ENCODE results near the gene ARF6. TPM values are rescaled to one million over a fixed set of nuclear protein-coding genes. Genes with fewer than 3 reads are reported as not detected.

The ARF6 gene
- total RNA-seq, 1 experiment from 2014 or later = 86.4 TPM

DNA sequence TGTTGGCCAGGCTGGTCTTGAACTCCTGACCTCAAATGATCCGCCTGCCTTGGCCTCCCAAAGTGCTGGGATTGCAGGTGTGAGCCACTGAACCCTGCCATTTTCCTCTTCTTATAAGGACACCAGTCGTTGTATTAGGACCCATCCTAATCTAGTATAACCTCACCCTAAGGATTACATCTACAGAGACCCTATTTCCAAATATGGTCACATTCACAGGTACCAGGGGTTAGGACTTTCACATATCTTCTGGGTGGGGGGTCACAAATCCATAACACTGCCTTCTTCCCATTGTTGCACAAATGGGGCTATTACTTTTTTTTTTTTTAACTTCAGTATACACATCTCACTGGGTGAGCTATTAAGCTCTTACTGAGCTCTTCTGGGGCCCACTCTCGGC, 38.6 kb downstream of the ARF6 start:
- no peak for ATAC-seq
- BruUV-seq (replicated peaks) = no TSS peak
- POLR2A ChIA-PET (ENCODE audit: unreplicated experiment) = no interaction called here

DNA sequence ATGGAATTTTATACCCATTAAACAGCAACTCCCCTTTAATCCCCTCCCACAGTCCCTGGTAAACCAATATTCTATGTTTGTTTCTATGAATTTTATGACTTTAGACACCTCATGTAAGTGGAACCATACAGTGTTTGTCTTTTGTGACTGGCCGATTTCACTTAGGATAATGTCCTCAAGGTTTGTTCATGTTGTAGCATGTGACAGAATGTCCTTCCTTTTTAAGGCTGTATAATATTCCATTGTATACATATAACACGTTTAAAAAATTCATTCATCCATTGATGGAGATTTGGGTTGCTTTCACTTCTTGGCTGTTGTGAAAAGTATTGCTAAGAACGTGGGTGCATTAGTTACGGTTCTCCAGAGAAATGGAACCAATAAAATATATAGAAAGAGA, 40.2 kb downstream of the ARF6 start:
- no TSS peak for BruUV-seq (replicated peaks)
- DNase-seq (no peak), ATAC-seq (no peak)

More for the DNA sequence above, 38.6 kb downstream of the ARF6 start:
- Histone ChIP-seq H3K27ac (ENCODE audit: low read length) (no peak overlapping the region), H4K20me1 (ENCODE audit: low read length) (no peaks in the 10 kb centered on the region), H3K9me2 (replicated peaks; ENCODE audit: low read length) (no peaks in the 10 kb centered on the region), H3K36me3 (ENCODE audit: low read depth, low read length) (no peaks in the 10 kb centered on the region), H3K4me1 (ENCODE audit: insufficient read depth, low read length) (peaks cover 21% of the 10 kb centered on the region), H3K9ac (ENCODE audit: low read length) (no peak overlapping the region), H3K4me3 (ENCODE audit: low read length) (no peak overlapping the region), H3K9me3 (ENCODE audit: low read length) (no peaks in the 10 kb centered on the region), H3F3A (ENCODE audit: low read length, unreplicated experiment) (no peaks in the 10 kb centered on the region), H2AFZ (ENCODE audit: low read length) (no peak overlapping the region), H3K27me3 (ENCODE audit: low read length) (no peaks in the 10 kb centered on the region), H3K4me2 (ENCODE audit: low read length) (no peak overlapping the region), H3K79me2 (ENCODE audit: low read length) (no peaks in the 10 kb centered on the region)
- intact Hi-C loops (cut with micrococcal nuclease) = no loop called here
- no peak for DNase-seq
- CTCF ChIA-PET = interaction anchor here (0.6 kb wide), 1 partner anchor 40 kb away, joined by 4 read pairs; no protein-coding TSS in a partner anchor
- TF ChIP-seq EZH2 (IDR thresholded peaks at IDR 0.05; ENCODE audit: low read length, unreplicated experiment) = no peak
- no peak for TF ChIP-seq EZH2phosphoT487 (IDR thresholded peaks at IDR 0.05; ENCODE audit: borderline replicate concordance, low read length)
- TF ChIP-seq, protein P1, sequence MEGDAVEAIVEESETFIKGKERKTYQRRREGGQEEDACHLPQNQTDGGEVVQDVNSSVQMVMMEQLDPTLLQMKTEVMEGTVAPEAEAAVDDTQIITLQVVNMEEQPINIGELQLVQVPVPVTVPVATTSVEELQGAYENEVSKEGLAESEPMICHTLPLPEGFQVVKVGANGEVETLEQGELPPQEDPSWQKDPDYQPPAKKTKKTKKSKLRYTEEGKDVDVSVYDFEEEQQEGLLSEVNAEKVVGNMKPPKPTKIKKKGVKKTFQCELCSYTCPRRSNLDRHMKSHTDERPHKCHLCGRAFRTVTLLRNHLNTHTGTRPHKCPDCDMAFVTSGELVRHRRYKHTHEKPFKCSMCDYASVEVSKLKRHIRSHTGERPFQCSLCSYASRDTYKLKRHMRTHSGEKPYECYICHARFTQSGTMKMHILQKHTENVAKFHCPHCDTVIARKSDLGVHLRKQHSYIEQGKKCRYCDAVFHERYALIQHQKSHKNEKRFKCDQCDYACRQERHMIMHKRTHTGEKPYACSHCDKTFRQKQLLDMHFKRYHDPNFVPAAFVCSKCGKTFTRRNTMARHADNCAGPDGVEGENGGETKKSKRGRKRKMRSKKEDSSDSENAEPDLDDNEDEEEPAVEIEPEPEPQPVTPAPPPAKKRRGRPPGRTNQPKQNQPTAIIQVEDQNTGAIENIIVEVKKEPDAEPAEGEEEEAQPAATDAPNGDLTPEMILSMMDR (conservative IDR thresholded peaks at IDR 0.05; ENCODE audit: low read depth, low read length) = no peak

DNA sequence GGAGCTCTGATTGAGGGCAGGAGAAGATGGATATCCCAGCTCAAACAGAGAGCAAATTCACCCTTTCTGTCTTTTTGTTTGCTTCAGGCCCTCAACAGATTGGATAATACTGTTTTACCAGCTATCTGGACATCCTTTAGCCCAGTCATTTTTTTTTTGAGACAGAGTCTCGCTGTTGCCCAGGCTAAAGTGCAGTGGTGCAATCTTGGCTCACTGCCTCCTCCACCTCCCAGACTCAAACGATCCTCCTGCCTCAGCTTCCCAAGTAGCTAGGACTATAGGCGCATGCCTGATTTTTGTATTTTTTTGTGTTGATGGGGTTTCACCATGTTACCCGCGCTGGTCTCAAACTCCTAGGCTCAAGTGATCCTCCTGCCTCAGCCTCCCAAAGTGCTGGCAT, 40.8 kb downstream of the ARF6 start:
- Histone ChIP-seq H2AFZ (ENCODE audit: low read length) (no peak overlapping the region), H3K9me3 (ENCODE audit: low read length) (no peaks in the 10 kb centered on the region), H3K4me3 (ENCODE audit: low read length) (no peak overlapping the region), H3K4me1 (ENCODE audit: insufficient read depth, low read length) (no peaks in the 10 kb centered on the region), H3K79me2 (ENCODE audit: low read length) (no peaks in the 10 kb centered on the region), H3K27me3 (ENCODE audit: low read length) (no peaks in the 10 kb centered on the region), H3K9me2 (replicated peaks; ENCODE audit: low read length) (no peaks in the 10 kb centered on the region), H3K36me3 (ENCODE audit: low read depth, low read length) (no peaks in the 10 kb centered on the region), H3F3A (ENCODE audit: low read length, unreplicated experiment) (no peaks in the 10 kb centered on the region), H4K20me1 (ENCODE audit: low read length) (no peaks in the 10 kb centered on the region), H3K27ac (ENCODE audit: low read length) (no peak overlapping the region), H3K9ac (ENCODE audit: low read length) (no peak overlapping the region), H3K4me2 (ENCODE audit: low read length) (no peak overlapping the region)
- ChIA-PET POLR2A (ENCODE audit: unreplicated experiment) (no interaction called here), CTCF (interaction anchor here (0.6 kb wide), 1 partner anchor 26 kb away, joined by 6 read pairs; no protein-coding TSS in a partner anchor)
- TF ChIP-seq, protein P1 (conservative IDR thresholded peaks at IDR 0.05; ENCODE audit: low read depth, low read length) = no peak
- TF ChIP-seq EZH2phosphoT487 (IDR thresholded peaks at IDR 0.05; ENCODE audit: borderline replicate concordance, low read length) (no peak), EZH2 (IDR thresholded peaks at IDR 0.05; ENCODE audit: low read length, unreplicated experiment) (no peak)
- no TSS peak for BruUV-seq (replicated peaks)
- no peak for DNase-seq
- intact Hi-C loops (cut with micrococcal nuclease) = no loop called here
- ATAC-seq = no peak

More for the DNA sequence above, 40.2 kb downstream of the ARF6 start:
- H4K20me1 ChIP-seq (ENCODE audit: low read length) = no peaks in the 10 kb centered on the region
- H3K9me3 ChIP-seq (ENCODE audit: low read length) = no peaks in the 10 kb centered on the region
- no peaks in the 10 kb centered on the region for H3K9me2 ChIP-seq (replicated peaks; ENCODE audit: low read length)
- H3K27me3 ChIP-seq (ENCODE audit: low read length) = no peaks in the 10 kb centered on the region
- no peak overlapping the region for H3K9ac ChIP-seq (ENCODE audit: low read length)
- ChIA-PET CTCF (interaction anchor here (0.6 kb wide), 1 partner anchor 25 kb away, joined by 6 read pairs; no protein-coding TSS in a partner anchor), POLR2A (ENCODE audit: unreplicated experiment) (interaction anchor here (0.6 kb wide), 1 partner anchor 42 kb away, joined by 8 read pairs; no protein-coding TSS in a partner anchor)
- no peak overlapping the region for H3K4me2 ChIP-seq (ENCODE audit: low read length)
- no peaks in the 10 kb centered on the region for H3K36me3 ChIP-seq (ENCODE audit: low read depth, low read length)
- no peak overlapping the region for H3K4me3 ChIP-seq (ENCODE audit: low read length)
- intact Hi-C loops (cut with micrococcal nuclease) = no loop called here
- no peak overlapping the region for H3K27ac ChIP-seq (ENCODE audit: low read length)
- H2AFZ ChIP-seq (ENCODE audit: low read length) = no peak overlapping the region
- TF ChIP-seq, protein P1 (conservative IDR thresholded peaks at IDR 0.05; ENCODE audit: low read depth, low read length) = no peak
- TF ChIP-seq EZH2phosphoT487 (IDR thresholded peaks at IDR 0.05; ENCODE audit: borderline replicate concordance, low read length) (no peak), EZH2 (IDR thresholded peaks at IDR 0.05; ENCODE audit: low read length, unreplicated experiment) (no peak)
- no peaks in the 10 kb centered on the region for H3K79me2 ChIP-seq (ENCODE audit: low read length)
- no peaks in the 10 kb centered on the region for H3F3A ChIP-seq (ENCODE audit: low read length, unreplicated experiment)
- peaks cover 5% of the 10 kb centered on the region for H3K4me1 ChIP-seq (ENCODE audit: insufficient read depth, low read length)
